Cardiac septum (tissue), 1 donor: ENCODE results near the gene PSMD12. TPM values are rescaled to one million over a fixed set of nuclear protein-coding genes. Genes with fewer than 3 reads are reported as not detected.
A peak's percentile ranks its signal among the peaks of the same experiment; 100 is the strongest.

ENCODE experiments used
- DNase-seq: peaks from one replicate; pipeline ENCODE4 v3.0.0-alpha.2; 2020; ENCODE audit warnings: low spot score
- intact Hi-C: fragments of 100-400 bp; cut with DNase I; formaldehyde crosslinking; loops from one replicate; pipeline ENCODE4 v1.14.0; 2022
- total RNA-seq: library from RNA; stranded (reverse); fragmentation: NEBNext Ultra II Directional; extraction: Animal tissue kit (Norgen Biotek cat#: 25700); gene quantifications from one replicate; pipeline ENCODE4 v1.2.1, GENCODE V29; 2021
- donor health status: DM: no; HTN: no; CAD: no.

Gene PSMD12
- total RNA-seq, 1 donor from 2014 or later = 43.4 TPM

DNA sequence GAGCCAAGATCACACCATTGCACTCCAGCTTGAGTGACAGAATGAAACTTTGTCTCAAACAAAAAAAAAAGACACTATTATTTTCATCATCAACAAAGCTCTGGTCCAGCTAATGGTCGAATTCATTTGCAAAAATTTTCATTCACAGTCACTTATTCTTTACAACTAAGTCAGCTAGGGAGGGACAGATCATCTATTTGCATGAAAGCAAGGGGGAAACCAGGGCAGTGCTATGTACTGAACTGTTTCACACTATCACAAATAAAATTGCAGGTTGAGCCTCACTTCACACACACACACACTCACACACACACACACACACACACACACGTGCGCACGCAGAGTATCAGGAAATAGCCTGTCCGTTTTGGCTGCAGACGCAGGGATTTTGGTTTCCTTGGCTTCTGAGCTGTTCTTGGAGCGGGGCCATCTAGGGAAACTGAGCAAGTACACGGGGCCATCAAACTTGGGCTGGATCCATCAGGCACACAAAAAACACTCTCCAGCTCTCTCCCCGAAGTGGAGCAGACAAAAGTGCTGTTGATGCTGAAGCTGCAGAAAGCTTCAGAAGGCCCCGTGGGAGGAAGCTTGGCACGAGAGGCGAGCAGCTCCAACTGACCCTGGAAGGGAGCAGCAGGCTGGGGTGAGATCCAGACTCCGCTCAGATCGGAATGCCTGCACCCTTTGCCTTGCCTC lies 77.0 kb downstream of the PSMD12 start:
- intact Hi-C loops = no loop called here
- DNase-seq = peak; percentile 84

Other genes starting within 250 kb of the PSMD12 start
- 42.6 TPM for gene HELZ, start 121.4 kb downstream of the PSMD12 start, total RNA-seq
- gene PITPNC1, start 10.7 kb upstream of the PSMD12 start, total RNA-seq = 12.5 TPM